Fibroblast of skin of left biceps (primary cell): ENCODE data around the gene ALDH8A1.

Experiments
- DNase-seq, 2 experiments: peaks; one replicate each; pipeline ENCODE4 v3.0.0-alpha.2; 2013; ENCODE audit warnings: low read depth in 2 of 2

ALDH8A1 gene

DNA sequence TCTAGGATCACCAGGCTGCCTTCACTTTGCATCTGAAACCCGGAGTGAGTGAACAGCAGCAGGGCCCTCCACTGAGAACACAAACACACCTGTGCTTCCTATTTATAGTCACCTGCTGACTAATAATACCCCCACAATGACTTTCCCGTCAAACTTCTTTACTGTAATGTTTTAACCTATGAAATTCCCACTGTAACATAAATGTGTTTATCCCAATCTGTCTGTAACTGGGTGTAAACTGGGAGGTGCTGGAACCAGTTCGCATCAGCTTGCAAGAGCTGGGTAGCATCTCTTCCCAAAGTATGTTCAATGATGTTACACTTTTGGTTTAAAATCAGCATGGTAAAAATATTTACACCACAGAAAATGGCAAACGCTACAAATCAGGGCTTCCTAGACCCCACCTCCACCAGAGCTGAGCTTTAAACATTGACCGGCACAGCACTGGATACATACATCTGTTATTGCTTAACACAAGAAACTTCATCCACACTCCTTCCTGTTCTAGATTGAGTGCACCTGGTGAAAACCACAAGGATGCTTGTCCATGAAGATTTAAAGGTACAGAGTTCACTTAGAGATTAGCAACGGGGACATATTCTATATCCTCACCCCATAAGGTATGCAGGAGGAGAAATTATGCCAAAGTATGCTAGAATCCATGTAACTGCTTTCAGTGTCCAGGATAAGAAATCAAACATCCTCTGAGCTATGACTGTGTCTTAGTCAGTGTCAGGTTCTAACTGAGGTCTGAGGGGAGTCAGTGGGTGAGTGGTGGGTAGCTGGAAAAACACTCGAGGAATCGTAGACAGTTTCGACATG is 79.0 kb downstream of the ALDH8A1 start:
- DNase-seq, result peak; percentile 65 to 70

DNA sequence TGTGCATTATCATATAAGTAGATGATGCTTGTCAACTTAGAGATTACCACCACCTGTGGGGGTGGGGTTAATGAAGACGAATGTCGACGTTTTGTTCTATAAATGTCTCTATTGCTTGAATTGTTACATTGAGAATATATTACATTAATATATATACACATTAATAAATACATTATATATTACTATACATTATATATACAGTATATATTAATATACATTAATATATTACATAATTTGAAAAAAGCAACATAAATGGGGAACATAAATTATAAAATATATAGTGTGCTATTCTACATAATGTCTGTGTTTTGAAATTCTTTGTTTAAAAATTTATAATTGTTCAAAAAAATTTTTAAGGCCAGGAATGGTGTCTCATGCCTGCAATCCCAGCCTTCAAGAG is 81.1 kb downstream of the ALDH8A1 start:
- no peak for DNase-seq
